ENCODE measurements around the gene FOXQ1.
"Not testable (repeated sequence)": the region's sequence is repeated elsewhere in the genome, so short reads cannot be mapped to it uniquely, and the experiment has no call there.

The FOXQ1 gene

GRCh38 chr6:1322696-1323219 is 10.9 kb downstream of the FOXQ1 start:
- no peak for ATAC-seq
- no peak for DNase-seq

GRCh38 chr6:1324936-1325335 is 13.0 kb downstream of the FOXQ1 start:
- DNase-seq, result no peak
- ATAC-seq, result no peak

DNA sequence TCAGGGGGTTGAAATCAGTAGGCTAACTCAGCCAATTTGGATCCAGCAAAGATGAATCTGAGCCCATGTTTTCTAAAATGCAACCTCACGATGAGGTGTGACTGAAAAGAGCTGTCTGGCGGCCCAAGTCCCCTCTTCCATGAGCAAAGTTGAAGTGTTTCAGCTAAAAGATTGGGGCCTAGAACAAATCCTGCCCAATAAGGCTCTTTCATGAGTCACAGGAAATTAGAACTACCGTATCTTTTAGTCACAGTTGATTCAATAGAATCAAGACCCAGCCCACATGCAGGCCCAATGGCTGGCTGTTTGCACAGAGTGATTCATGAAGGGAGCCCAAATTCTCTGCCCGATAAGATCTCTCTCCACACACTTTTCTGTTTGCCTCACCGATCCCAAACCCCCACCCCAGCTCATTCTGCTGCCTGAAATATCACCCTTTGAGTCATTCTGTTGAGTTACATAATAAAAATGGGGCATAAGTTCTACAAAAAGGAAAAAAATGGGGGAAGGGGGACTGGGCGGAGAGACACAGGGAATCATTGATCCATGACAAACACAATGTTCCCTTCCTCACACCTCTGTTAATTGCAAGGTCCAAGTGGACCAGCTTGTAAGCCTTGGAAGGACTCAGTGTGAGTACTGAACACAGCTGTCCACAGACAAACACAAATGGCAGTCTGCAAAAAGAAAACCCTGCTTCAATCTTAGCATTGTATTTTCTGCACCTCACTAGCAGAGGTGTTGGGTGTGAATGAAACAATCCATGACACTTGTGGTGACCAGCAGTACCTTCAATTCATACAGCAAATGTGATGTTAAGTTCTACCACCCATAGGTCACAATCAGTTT is 13.8 kb downstream of the FOXQ1 start:
- ATAC-seq (no peak), DNase-seq (no peak)

GRCh38 chr6:1326535-1327121 is 14.7 kb downstream of the FOXQ1 start:
- no peak for DNase-seq
- no peak for ATAC-seq

DNA sequence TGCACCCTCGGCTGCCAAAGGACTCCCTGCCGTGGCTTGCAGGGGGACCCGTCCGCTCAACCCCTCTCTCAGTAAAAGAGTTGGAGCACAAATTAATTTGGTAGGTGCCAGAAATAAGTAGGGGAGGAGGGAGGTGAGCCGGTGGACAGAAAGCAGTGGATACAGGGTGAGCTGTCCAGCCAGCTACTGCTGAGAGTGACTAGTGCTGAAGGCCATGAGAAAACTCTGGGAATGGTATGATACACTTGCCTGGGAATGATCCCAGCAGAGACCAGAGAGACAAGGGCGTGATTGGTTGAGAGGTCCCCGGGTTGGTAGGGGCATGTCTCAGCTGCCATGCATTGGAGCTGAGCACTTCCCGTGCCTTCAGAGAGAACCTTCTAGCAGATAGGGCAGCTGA is 15.7 kb downstream of the FOXQ1 start:
- ATAC-seq (no peak), DNase-seq (no peak)

DNA sequence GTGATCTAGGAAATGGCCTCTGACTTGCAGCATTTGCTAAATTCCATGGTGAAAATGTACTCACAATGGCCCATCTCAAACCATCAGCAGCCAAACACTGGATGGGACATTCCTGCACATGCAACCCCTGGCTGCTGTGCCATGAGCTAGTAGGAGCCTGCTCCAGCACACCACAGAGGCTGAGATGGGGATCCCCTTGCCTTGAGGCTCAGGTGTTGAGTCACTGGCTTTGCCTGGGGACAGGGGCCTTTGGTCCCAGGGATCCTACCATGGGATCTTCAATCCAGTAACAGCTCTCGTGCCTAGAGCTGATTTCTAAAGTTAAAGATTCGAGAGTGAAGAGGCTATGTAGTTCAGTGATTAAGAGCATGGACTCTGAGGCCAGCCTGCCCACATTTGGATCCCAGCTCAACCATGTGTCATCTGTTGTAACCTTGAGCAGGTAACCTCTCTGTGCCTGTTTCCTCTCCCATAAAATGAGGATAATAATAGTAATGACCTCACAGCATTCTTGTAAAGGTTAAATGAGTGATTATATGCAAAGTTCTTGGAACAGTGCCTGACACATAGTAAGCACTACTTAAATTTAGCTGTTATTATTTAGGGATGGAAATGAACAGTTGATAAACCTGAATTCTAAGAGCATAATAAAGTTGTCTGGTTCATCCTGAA is 16.4 kb downstream of the FOXQ1 start:
- no peak for DNase-seq
- ATAC-seq, result no peak

GRCh38 chr6:1329708-1330107 is 17.8 kb downstream of the FOXQ1 start:
- ATAC-seq (no peak), DNase-seq (no peak)

DNA sequence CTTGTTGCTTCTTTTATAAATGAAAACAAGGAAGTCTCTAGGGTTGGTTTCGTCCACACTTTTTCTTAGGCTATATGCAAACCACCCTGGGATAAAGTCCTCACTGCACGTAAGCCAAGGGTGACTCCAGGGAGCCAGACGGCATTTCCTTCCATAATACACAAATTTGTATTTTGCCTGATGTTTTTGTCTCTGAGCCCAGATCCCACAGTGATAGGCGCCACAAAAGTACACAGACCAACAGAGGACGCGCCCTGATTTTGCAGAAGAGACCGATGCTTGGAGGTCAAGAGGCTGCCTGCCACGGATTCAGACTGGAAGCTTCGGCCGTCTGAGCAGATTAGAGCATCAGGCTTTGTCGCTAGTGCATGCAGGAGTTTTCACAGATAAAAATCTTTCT is 22.8 kb downstream of the FOXQ1 start:
- ATAC-seq (no peak), DNase-seq (no peak)

DNA sequence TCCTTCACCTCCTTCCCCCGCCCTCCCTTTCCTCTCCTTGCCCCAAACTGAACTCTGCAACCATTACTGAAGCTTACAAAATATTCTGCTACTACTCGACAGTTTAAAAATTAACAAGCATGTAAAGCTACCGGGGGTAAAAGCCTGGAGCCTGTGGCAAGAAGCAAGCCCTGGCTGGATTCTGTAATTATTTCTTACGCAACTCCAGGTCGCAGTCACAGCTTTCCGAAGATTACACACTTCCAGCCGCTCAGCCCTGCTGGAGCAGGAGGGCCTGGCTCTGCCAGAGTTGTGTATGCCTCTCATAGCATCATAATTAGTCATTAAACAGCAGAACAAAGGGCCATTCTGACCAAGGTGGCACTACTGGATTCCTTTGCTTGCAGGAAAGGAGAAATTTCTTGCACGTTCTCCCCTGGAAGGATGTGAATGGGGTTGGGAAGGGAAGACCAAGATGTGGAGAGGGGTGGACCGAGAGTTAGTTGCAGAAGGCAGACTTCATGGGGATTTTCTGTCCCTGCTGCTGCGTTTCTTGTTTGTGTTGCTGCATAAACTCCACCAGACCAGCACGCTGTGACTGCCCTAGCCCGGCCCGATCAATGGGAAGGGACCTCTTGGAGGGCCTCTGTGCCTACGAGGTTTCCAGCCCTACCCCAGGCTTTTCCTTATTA is 23.6 kb downstream of the FOXQ1 start:
- ATAC-seq, result no peak
- no peak for DNase-seq

GRCh38 chr6:1336246-1336843 is 24.4 kb downstream of the FOXQ1 start:
- DNase-seq, result no peak
- no peak for ATAC-seq

- ATAC-seq (no peak), DNase-seq (no peak)
These were observed 25.9 kb downstream of the FOXQ1 start for GRCh38 chr6:1337791-1338190.

GRCh38 chr6:1346101-1346500 is 34.2 kb downstream of the FOXQ1 start:
- DNase-seq, result no peak
- ATAC-seq, result no peak

DNA sequence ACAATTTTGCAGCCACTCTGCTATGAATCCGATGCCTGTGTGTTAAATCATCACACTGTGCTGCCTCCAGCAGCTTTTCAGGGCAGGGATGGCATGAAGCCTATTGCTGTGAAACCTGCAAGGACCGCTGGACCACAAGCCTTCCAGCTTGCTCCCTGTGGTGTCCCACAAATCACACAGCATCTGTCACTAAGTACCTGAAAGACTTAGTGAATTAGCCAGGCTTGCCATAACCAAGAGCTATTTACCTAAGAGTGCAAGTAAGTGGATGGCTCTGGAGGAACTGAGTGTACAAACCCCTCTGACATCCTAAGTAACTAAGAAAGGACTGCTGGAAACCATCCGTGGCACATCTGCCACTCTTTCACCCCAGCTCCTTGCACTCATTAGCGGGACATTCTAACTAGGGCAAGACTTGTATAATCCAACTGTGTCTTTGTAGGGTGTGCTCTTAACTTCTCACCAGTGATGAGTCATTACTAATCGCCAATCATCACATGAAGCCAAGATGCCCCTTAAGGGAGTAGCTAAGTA is 34.7 kb downstream of the FOXQ1 start:
- ATAC-seq, result no peak

DNA sequence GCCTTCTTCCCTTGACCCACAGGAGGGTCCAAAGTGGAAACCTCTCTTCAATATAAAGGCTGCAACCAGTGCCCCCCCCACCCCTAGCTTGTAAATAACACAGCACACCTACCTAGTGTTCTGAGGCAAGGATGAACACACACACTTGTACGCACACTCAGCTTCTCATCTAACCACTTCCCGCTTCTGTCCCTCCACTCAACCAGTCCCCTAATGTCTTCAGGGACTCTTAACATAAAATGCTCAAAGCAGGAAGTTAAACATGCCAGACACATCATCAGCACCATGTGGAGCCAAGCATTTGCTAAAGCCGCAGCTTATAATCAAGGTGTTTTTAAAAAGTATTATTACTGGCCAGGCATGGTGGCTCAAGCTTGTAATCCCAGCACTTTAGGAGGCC is 35.3 kb downstream of the FOXQ1 start:
- ATAC-seq, result no peak

More for the DNA sequence above, 34.7 kb downstream of the FOXQ1 start:
- no peak for DNase-seq

DNA sequence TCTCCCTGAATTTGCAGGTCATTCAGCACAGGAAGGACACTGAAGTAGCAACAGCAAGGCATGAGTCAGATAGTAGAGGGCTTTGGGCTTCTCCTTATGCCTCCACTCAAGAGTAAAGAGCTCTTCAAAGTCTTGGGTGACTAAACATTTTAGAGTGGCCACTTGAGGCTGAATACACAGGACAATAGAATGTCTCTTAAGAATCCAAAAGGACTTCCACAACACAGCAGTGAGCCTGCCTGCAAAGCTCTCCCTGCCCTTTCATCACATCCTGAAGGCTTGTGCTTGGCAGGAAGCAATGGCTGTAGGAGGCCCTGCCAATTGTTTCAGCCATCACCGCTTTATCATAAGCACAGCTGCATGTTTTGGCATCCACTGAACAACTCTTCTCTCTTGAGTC is 36.8 kb downstream of the FOXQ1 start:
- ATAC-seq (no peak), DNase-seq (no peak)

More for the DNA sequence above, 35.3 kb downstream of the FOXQ1 start:
- DNase-seq, result no peak

DNA sequence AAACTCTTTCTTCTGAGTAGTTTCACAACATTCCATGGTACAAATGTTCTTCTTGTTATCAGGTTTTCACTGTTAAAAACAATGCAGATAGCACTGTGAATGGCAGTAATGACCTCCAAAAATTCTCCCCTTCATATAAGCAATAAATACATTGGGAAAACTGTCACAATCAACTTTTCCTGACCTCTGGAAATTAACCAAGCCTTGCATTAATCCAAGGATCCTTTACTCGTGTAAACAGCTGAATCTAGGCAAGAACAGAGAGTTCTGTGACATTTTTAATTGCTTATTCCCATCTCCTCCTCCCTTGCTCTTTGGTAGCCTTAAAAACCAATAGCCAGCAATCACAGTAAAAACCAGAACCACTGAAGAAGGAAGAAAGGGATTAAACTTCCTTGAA is 37.8 kb downstream of the FOXQ1 start:
- no peak for DNase-seq
- no peak for ATAC-seq

GRCh38 chr6:1351381-1352008 is 39.6 kb downstream of the FOXQ1 start:
- DNase-seq (no peak), ATAC-seq (no peak)

DNA sequence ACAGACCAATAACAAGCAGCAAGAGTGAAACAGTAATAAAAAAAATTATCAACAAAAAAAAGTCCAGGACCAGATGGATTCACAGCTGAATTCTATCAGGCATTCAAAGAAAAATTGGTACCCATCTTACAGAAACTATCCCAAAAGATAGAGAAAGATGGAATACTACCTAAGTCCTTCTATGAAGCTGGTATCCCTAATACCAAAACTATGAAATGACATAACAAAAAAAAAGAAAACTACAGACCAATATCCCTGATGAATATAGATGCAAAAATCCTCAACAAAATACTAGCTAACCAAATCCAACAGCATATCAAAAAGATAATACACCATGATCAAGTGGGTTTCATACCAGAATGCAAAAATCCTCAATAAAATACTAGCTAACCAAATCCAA is 43.2 kb downstream of the FOXQ1 start:
- not testable (repeated sequence) for DNase-seq, ATAC-seq

GRCh38 chr6:1361717-1362116 is 49.8 kb downstream of the FOXQ1 start:
- not testable (repeated sequence) for DNase-seq, ATAC-seq

DNA sequence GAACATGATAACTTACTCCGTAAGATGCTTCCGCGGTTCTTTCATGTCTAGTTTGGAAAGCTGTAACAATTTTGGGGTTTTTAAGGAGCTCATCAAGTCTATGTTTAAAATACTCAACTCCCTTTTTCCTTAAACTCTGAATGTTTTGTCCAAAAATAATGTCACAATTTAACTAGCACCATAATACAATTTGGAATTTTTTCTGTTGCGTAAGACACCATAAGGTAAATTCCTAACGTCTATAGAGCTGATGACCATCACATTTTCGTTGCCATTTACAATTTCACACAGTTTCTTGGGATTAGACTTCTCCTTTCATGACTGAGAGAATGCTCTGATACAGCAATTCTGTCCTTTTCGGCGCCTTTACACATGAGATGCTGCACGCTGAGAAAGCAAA is 50.7 kb downstream of the FOXQ1 start:
- DNase-seq, result no peak
- ATAC-seq, result no peak

GRCh38 chr6:1363298-1363697 is 51.4 kb downstream of the FOXQ1 start:
- no peak for DNase-seq
- ATAC-seq, result no peak
